NCI-H146 treated with DMSO at 0.1 percent for 48 hours (cell line): Measurements from ENCODE around the gene ANKH.
"Not testable (repeated sequence)": the region's sequence is repeated elsewhere in the genome, so short reads cannot be mapped to it uniquely, and the experiment has no call there.

Experiments
- DNase-seq: peaks from one replicate; lab custom pipeline; 2025; ENCODE audit not compliant: unreplicated experiment; lab: John Stamatoyannopoulos, UW

The ANKH gene

GRCh38 chr5:14884062-14884612 lies 12.6 kb upstream of the ANKH start:
- no peak for DNase-seq

GRCh38 chr5:14882658-14883580 lies 11.3 kb upstream of the ANKH start:
- no peak for DNase-seq

- no peak for DNase-seq
Measured at GRCh38 chr5:14881826-14882225, 10.2 kb upstream of the ANKH start.

GRCh38 chr5:14880688-14881087 lies 9.1 kb upstream of the ANKH start:
- no peak for DNase-seq

GRCh38 chr5:14879937-14880589 lies 8.5 kb upstream of the ANKH start:
- DNase-seq: no peak

- DNase-seq: no peak
Measured at GRCh38 chr5:14879393-14879792, 7.8 kb upstream of the ANKH start.

- not testable (repeated sequence) for DNase-seq
Measured at GRCh38 chr5:14878192-14878591, 6.6 kb upstream of the ANKH start.

GRCh38 chr5:14876095-14876494 lies 4.5 kb upstream of the ANKH start:
- DNase-seq: no peak

- no peak for DNase-seq
Measured at GRCh38 chr5:14873790-14874189, 2.2 kb upstream of the ANKH start.

- no peak for DNase-seq
Measured at GRCh38 chr5:14873093-14873492, 1.5 kb upstream of the ANKH start.

GRCh38 chr5:14872070-14872989 lies 752 bp upstream of the ANKH start:
- no peak for DNase-seq

- peak; percentile 15 for DNase-seq
Measured at GRCh38 chr5:14870337-14871213, 1.0 kb downstream of the ANKH start.

GRCh38 chr5:14869668-14870164 lies 1.9 kb downstream of the ANKH start:
- no peak for DNase-seq

GRCh38 chr5:14869233-14869632 lies 2.3 kb downstream of the ANKH start:
- no peak for DNase-seq

GRCh38 chr5:14868771-14869170 lies 2.8 kb downstream of the ANKH start:
- DNase-seq: no peak

GRCh38 chr5:14864181-14864812 lies 7.3 kb downstream of the ANKH start:
- no peak for DNase-seq

GRCh38 chr5:14863105-14863504 lies 8.5 kb downstream of the ANKH start:
- no peak for DNase-seq

- DNase-seq: no peak
Measured at GRCh38 chr5:14861123-14861765, 10.3 kb downstream of the ANKH start.

GRCh38 chr5:14859980-14860379 lies 11.6 kb downstream of the ANKH start:
- no peak for DNase-seq
